GM12878 (cell line): ENCODE results near the gene CCDC51. TPM values are rescaled to one million over a fixed set of nuclear protein-coding genes. Genes with fewer than 3 reads are reported as not detected.

Source experiments
- ASH2L ChIP-seq: fragments of 300-600, 200-600 bp; sonication (generic); IDR thresholded peaks from 2 replicates; pipeline ENCODE4 v1.6.1; 2017; ENCODE audit warnings: low read depth, mild to moderate bottlenecking, borderline replicate concordance
- CBX5 ChIP-seq: sonication (generic); IDR thresholded peaks from 2 replicates; pipeline ENCODE4 v1.6.1; 2016; ENCODE audit warnings: low read depth, moderate library complexity, mild to moderate bottlenecking, inconsistent platforms
- CEBPZ ChIP-seq: fragments of 150-350 bp; IDR thresholded peaks from 2 replicates; pipeline ENCODE4 v1.6.1; 2016; ENCODE audit warnings: low read depth, low read length
- CHD1 ChIP-seq: IDR thresholded peaks from 2 replicates; pipeline ENCODE4 v1.6.1; 2012; ENCODE audit warnings: low read depth, low read length, improper control_type of control experiment
- CREB1 ChIP-seq: IDR thresholded peaks from 2 replicates; pipeline ENCODE4 v1.6.1; 2012; ENCODE audit warnings: low read depth, mild to moderate bottlenecking, inconsistent platforms
- E2F4 ChIP-seq: IDR thresholded peaks from 2 replicates; pipeline ENCODE4 v1.6.1; 2012; ENCODE audit warnings: low read depth, low read length, improper control_type of control experiment
- EED ChIP-seq: sonication (generic); IDR thresholded peaks from 2 replicates; pipeline ENCODE4 v1.6.1; 2016; ENCODE audit warnings: antibody characterized with exemption, low read depth
- FOXK2 ChIP-seq: fragments of 450-650 bp; IDR thresholded peaks from 2 replicates; pipeline ENCODE4 v1.6.1; 2017; ENCODE audit warnings: mild to moderate bottlenecking, moderate library complexity
- GABPA ChIP-seq: IDR thresholded peaks from 2 replicates; pipeline ENCODE4 v1.6.1; 2014; ENCODE audit warnings: antibody characterized with exemption, low read depth, mild to moderate bottlenecking, inconsistent platforms
- IRF3 ChIP-seq: fragments of 450-650 bp; IDR thresholded peaks from 2 replicates; pipeline ENCODE4 v1.6.1; 2014; ENCODE audit warnings: mild to moderate bottlenecking
- KAT2A ChIP-seq: conservative IDR thresholded peaks from 2 replicates; pipeline ENCODE4 v1.6.1; 2011; ENCODE audit warnings: low read depth, low read length; ENCODE audit not compliant: control insufficient read depth
- KLF5 ChIP-seq: fragments of 450-650 bp; IDR thresholded peaks from 2 replicates; pipeline ENCODE4 v1.6.1; 2014; ENCODE audit warnings: mild to moderate bottlenecking; ENCODE audit not compliant: partially characterized antibody
- MLLT1 ChIP-seq: fragments of 450-650 bp; IDR thresholded peaks from 2 replicates; pipeline ENCODE4 v1.6.1; 2016; ENCODE audit warnings: mild to moderate bottlenecking
- MXI1 ChIP-seq: fragments of 150-350 bp; IDR thresholded peaks from 2 replicates; pipeline ENCODE4 v1.6.1; 2011; ENCODE audit warnings: low read depth, mild to moderate bottlenecking, inconsistent platforms, low read length, improper control_type of control experiment
- MYB ChIP-seq: fragments of 150-350 bp; IDR thresholded peaks from 2 replicates; pipeline ENCODE4 v1.6.1; 2014; ENCODE audit warnings: mild to moderate bottlenecking, low read depth, low read length, borderline replicate concordance
- NFIC ChIP-seq: IDR thresholded peaks from 2 replicates; pipeline ENCODE4 v1.6.1; 2012; ENCODE audit warnings: low read depth, mild to moderate bottlenecking, inconsistent platforms, low read length, moderate library complexity
- PML ChIP-seq: IDR thresholded peaks from 2 replicates; pipeline ENCODE4 v1.6.1; 2012; ENCODE audit warnings: low read length, inconsistent platforms
- POLR2AphosphoS2 ChIP-seq: IDR thresholded peaks from 2 replicates; pipeline ENCODE4 v1.6.1; 2011; ENCODE audit warnings: low read depth, mild to moderate bottlenecking, low read length, improper control_type of control experiment, moderate library complexity
- RELA ChIP-seq: fragments of 450-650 bp; IDR thresholded peaks from 2 replicates; pipeline ENCODE4 v1.8.0; 2014; ENCODE audit warnings: borderline replicate concordance; ENCODE audit not compliant: partially characterized antibody
- SPI1 ChIP-seq: IDR thresholded peaks from 2 replicates; pipeline ENCODE4 v1.6.1; 2011; ENCODE audit warnings: low read depth, mild to moderate bottlenecking, low read length, moderate library complexity, borderline replicate concordance; ENCODE audit not compliant: insufficient read depth
- TBL1XR1 ChIP-seq: IDR thresholded peaks from 2 replicates; pipeline ENCODE4 v1.6.1; 2012; ENCODE audit warnings: low read depth, low read length, improper control_type of control experiment
- ZBTB33 ChIP-seq: fragments of 450-650 bp; IDR thresholded peaks from 2 replicates; pipeline ENCODE4 v1.6.1; 2017; ENCODE audit warnings: mild to moderate bottlenecking
- polyA plus RNA-seq, 11 experiments: library from polyadenylated mRNA; depleted of rRNA in 4 of 11; unstranded in 6 of 11; stranded (reverse) in 5 of 11; fragments of >200 nt; fragmentation: Nextera tagmentation in 4 of 11; fragmentation: Illumina TruSeq in 1 of 11; extraction: Ambion mirVana in 4 of 11; extraction: Trizol in 1 of 11; gene quantifications; 1 replicate in 1 of 11; 2 replicates in 10 of 11; pipeline versions ENCODE4 v1.2.1 to v1.2.3, GENCODE V29; 2011 to 2016; ENCODE audit warnings: inconsistent platforms in 2 of 11, missing spikeins in 2 of 11, low read depth in 1 of 11
- total RNA-seq, 4 experiments: library from RNA; depleted of rRNA in 3 of 4; stranded (reverse); fragments of >200 nt in 3 of 4; fragmentation: Illumina TruSeq in 1 of 4; extraction: Trizol in 1 of 4; gene quantifications; 2 replicates each; pipeline versions ENCODE4 v1.2.1 to v1.2.3, GENCODE V29; 2013 to 2021

CCDC51 gene
- total and polyA plus RNA-seq, 10 of the 15 experiments (the other 5 are each of a cell fraction or from before 2014, with no cell fraction given): 10.6 to 54.9 (median 28.5) TPM

GRCh38 chr3:48435774-48436476 lies 4.0 kb downstream of the CCDC51 start (continued):
- TF ChIP-seq CEBPZ (no peak), KAT2A (no peak), NFIC (no peak), CHD1 (no peak), MXI1 (0 out of 2 replicates have a peak, but pooled peaks have one; percentile 16), RELA (peak; percentile 43), CREB1 (peak; percentile 54; the same call in 1 of the 2 replicates), KLF5 (peak; percentile 55), IRF3 (peak; percentile 35; the same call in 1 of the 2 replicates), SPI1 (peak; percentile 32; the same call in 1 of the 2 replicates), EED (no peak), E2F4 (0 out of 2 replicates have a peak, but pooled peaks have one; percentile 31), MLLT1 (peak; percentile 55; the same call in 1 of the 2 replicates), TBL1XR1 (no peak), FOXK2 (no peak), CBX5 (no peak), POLR2AphosphoS2 (no peak), PML (no peak), ZBTB33 (no peak), ASH2L (no peak), MYB (no peak), GABPA (no peak)
